ENCODE measurements around the gene WDR76.
"Not testable (repeated sequence)": the region's sequence is repeated elsewhere in the genome, so short reads cannot be mapped to it uniquely, and the experiment has no call there.

WDR76 gene

GRCh38 chr15:43821505-43821904 lies 5.3 kb upstream of the WDR76 start:
- DNase-seq (ENCODE audit: low read depth in 2 of 2) = no peak

- peak; percentile 84 to 87 for DNase-seq (ENCODE audit: low read depth in 2 of 2)
Observed at GRCh38 chr15:43824302-43825246, 2.2 kb upstream of the WDR76 start, which contains the start of gene MFAP1. Gene MFAP1 (minus strand): TSS chr15:43824690. CDS start chr15:43824569, 121 bp downstream.

DNA sequence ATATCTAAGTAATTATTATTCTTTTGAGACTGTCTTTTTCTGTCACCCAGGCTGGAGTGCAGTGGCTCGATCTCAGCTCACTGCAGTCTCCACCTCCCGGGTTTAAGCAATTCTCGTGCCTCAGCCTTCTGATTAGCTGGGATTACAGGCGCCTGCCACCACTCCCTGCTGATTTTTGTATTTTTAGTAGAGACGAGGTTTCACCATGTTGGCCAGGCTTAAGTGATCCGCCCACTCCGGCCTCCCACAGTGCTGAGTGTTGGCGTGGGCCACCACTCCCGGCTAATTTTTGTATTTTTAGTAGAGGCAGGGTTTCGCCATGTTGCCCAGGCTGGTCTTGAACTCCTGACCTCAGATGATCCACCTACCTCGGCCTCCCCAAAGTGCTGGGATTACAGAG lies 1.5 kb upstream of the WDR76 start:
- DNase-seq (ENCODE audit: low read depth in 2 of 2) = not testable (repeated sequence)

DNA sequence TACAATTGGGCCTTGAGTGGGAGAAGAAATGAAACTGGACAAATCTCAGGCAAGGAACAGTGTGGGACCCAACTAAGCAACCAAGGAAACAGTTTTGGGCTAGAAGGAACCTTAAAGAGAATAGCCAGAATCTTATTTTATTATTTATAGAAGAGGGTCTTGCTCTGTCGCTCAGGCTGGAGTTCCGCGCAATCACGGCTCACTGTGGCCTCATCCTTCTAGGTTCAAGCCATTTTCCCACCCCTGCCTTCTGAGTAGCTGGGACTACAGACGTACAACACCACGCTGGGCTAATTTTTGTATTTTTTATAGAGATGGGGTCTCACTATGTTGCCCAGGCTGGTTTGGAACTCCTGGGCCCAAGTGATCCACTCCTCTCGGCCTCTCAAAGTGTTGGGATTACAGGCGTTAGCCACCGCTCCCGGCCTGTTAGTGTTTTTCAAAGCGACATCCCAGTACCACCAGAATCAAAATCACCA lies 734 bp upstream of the WDR76 start:
- DNase-seq (ENCODE audit: low read depth in 2 of 2) = no peak

GRCh38 chr15:43828061-43828657 lies 1.4 kb downstream of the WDR76 start:
- DNase-seq (ENCODE audit: low read depth in 2 of 2) = no peak

DNA sequence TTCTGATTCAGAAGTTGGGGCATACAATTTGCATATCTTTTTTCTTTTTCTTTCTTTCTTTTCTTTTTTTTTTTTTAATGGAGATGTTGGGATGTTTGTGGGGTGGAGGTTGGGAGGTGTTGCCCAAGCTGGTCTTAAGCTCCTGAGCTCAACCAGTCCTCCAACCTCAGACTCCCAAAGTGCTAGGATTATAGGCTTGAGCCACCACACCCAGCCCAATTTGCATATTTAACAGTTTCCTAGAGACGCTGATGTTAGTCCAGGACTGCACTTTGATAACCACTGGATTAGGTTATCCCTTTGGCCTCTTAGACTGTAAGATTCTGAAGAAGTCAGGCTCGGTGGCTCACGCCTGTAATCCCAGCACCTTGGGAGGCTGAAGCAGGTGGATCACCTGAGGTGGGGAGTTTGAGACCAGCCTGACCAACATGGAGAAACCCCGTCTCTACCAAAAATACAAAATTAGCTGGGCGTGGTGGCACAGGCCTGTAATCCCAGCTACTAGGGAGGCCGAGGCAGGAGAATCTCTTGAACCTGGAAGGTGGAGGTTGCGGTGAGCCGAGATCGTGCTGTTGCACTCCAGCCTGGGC lies 3.2 kb downstream of the WDR76 start:
- DNase-seq (ENCODE audit: low read depth in 2 of 2) = not testable (repeated sequence)

DNA sequence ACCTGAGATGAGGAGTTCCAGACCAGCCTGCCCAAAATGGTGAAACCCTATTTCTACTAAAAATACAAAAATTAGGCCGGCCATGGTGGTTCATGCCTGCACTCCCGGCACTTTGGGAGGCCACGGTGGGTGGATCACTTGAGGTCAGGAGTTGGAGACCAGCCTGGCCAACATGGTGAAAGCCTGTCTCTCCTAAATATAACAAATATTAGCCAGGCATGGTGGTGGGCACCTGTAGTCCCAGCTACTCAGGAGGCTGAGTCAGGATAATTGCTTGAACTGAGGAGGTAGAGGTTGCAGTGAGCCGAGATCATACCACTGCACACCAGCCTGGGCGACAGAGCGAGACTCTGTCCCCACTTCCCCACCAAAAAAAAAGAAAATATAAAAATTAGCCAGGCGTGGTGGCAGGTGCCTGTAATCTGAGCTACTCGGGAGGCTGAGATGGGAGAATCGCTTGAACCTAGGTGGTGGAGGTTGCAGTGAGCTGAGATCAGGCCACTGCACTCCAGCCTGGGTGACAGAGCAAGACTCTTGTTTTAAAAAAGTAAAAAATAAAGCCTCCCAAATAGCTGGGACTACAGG lies 4.0 kb downstream of the WDR76 start:
- DNase-seq (ENCODE audit: low read depth in 2 of 2) = not testable (repeated sequence)

DNA sequence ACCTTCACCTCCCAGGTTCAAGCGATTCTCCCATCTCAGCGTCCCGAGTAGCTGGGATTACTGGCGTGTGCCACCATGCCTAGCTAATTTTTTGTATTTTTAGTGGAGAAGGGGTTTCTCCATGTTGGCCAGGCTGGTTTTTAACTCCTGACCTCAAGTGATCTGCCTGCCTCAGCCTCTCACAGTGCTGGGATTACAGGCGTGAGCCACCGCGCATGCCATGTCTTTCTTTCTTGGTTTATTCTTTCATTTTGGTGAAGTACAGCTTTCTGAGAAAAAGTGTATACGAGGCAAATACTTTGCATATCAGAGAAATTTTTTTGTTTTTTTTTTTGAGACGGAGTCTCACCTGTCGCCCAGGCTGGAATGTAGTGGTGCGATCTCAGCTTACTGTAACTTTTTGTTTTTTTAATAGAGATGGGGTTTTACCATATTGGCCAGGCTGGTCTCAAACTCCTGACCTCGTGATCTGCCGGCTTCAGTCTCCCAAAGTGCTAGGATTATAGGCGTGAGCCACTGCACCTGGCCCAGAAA lies 4.8 kb downstream of the WDR76 start:
- DNase-seq (ENCODE audit: low read depth in 2 of 2) = not testable (repeated sequence)

DNA sequence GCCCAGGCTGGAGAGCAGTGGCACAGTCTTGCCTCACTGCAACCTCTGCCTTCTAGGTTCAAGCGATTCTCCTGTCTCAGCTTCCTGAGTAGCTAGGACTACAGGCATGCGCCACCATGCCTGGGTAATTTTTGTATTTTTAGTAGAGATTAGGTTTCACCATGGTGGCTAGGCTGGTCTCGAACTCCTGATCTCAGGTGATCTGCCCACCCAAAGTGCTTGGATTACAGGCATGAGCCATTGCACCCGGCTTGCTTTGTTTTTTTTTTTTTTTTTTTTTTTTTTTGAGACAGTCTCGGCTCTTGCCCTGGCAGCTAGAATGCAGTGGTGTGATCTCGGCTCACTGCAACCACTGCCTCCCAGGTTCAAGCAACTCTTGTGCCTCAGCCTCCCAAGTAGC lies 5.7 kb downstream of the WDR76 start:
- DNase-seq (ENCODE audit: low read depth in 2 of 2) = not testable (repeated sequence)

GRCh38 chr15:43845421-43845820 lies 18.6 kb downstream of the WDR76 start:
- no peak for DNase-seq (ENCODE audit: low read depth in 2 of 2)

- no peak for DNase-seq (ENCODE audit: low read depth in 2 of 2)
Observed at GRCh38 chr15:43851251-43851650, 24.4 kb downstream of the WDR76 start.

DNA sequence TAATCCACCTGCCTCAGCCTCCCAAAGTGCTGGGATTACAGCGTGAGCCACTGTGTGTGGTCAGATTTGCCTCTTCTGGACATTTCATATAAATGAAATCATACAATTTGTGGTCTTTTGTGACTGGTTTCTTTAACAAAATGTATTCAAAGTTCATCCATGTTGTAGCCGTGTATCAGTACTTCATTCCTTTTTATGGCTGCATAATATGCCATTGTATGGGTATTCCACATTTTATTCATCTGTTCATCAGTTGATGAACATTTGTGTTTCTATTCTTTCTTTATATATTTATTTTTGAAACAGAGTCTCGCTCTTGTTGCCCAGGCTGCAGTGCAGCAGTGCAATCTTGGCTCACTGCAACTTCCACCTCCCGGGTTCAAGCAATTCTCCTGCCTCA lies 25.8 kb downstream of the WDR76 start:
- no peak for DNase-seq (ENCODE audit: low read depth in 2 of 2)

DNA sequence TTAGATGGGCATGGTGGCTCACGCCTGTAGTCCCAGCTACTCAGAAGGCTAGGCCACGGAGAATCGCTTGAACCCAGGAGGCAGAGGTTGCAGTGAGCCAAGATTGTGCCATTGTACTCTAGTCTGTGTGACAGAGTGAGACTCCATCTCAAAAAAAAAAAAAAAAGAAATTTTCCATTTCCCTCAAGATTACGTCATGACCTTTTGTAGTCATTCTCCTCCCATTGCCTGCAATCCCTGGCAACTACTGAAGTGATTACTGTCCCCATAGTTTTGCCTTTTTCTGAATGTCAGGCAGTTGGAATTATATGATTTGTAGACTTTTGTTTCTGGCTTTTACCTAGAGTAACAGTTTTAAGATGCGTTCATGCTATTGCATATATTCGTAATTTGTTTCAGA lies 28.0 kb downstream of the WDR76 start:
- DNase-seq (ENCODE audit: low read depth in 2 of 2) = no peak

GRCh38 chr15:43859546-43859945 lies 32.7 kb downstream of the WDR76 start:
- DNase-seq (ENCODE audit: low read depth in 2 of 2) = no peak

DNA sequence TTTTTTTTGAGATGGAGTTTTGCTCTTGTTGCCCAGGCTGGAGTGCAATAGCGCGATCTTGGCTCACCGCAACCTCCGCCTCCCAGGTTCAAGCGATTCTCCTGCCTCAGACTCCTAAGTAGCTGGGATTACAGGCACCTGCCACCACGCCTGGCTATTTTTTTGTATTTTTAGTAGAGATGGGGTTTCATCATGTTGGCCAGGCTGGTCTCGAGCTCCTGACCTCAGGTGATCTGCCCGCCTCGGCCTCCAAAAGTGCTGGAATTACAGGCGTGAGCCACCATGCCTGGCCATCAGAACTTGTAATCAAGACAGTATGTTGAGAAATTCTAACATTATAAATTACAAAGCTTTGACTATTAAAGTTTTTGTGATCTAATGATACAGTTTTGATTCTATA lies 39.8 kb downstream of the WDR76 start:
- DNase-seq (ENCODE audit: low read depth in 2 of 2) = not testable (repeated sequence)

DNA sequence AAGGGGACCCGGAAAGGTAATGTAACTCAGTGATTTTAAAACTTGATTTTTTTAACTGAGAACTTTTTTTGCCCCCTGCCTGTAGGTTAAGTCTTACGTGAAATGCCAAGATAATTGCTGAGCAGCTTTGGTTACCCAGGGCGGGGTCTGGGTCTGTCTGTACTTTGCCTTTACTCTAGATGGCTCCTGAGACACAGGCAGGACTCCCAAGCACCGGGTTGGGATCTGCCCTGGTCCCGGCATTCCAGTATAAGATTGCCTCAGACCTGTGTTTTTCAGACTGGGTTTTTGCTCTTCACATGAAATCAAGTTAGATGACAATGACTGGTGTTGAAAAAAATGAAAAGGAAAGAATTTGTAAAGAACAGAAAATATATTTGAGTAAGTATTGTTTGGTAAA lies 40.3 kb downstream of the WDR76 start:
- DNase-seq (ENCODE audit: low read depth in 2 of 2) = no peak

DNA sequence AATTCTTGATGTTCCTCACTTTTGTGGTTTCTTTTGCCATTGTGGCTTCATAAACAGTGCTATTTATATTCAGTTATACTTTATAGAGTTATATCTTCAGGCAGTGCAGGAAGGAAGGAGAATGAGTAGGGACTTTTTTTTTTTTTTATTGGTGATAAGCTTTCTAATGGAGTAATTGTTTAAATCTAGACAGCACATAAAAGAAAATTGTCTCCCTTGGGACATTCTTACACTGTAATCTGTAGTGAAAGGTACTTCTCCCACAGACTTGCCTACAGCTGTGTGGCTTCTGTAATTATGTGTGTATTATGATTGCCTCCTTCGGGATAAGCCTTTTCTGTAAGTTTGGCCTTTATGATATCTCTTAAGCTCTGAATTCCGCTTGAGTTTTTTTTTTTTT lies 41.6 kb downstream of the WDR76 start:
- no peak for DNase-seq (ENCODE audit: low read depth in 2 of 2)

GRCh38 chr15:43871835-43872234 lies 45.0 kb downstream of the WDR76 start:
- no peak for DNase-seq (ENCODE audit: low read depth in 2 of 2)

GRCh38 chr15:43872416-43873020 lies 45.7 kb downstream of the WDR76 start:
- DNase-seq (ENCODE audit: low read depth in 2 of 2) = no peak

GRCh38 chr15:43873651-43874050 lies 46.8 kb downstream of the WDR76 start:
- DNase-seq (ENCODE audit: low read depth in 2 of 2) = no peak

GRCh38 chr15:43876872-43877271 lies 50.1 kb downstream of the WDR76 start:
- DNase-seq (ENCODE audit: low read depth in 2 of 2) = no peak
